GM19099 (cell line): ENCODE results near the gene LILRA1.

ENCODE experiments used
- POLR2A ChIP-seq: IDR thresholded peaks from 3 replicates; pipeline ENCODE4 v1.6.1; 2011; ENCODE audit warnings: low read depth; ENCODE audit not compliant: insufficient read length; ENCODE audit errors: extremely low read depth

Gene LILRA1

GRCh38 chr19:54574051-54574450 lies 19.4 kb upstream of the LILRA1 start:
- no peak for TF ChIP-seq POLR2A

GRCh38 chr19:54574527-54575056 lies 18.8 kb upstream of the LILRA1 start:
- no peak for TF ChIP-seq POLR2A

GRCh38 chr19:54576411-54576976 lies 16.9 kb upstream of the LILRA1 start:
- TF ChIP-seq POLR2A: no peak

DNA sequence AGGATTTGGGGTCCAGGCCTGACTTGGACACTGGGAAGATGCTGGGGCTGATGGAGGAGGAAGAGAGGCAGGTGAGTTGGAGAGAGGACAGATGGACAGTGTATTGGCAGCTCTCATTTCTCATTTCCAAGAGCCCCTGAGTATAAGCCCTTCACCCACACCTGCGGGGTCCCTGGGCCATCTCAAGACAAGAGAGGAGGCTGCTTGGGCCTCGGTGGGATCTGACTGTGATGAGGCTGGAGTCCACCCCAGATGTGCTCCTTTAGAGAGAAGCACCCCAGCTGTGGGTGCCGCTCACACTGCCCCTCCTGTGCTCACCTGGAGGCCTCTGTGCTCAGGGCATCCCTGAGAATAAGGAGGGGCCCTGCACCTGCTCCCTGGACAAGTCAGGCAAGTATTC lies 16.1 kb upstream of the LILRA1 start:
- no peak for TF ChIP-seq POLR2A

GRCh38 chr19:54586397-54586796 lies 7.0 kb upstream of the LILRA1 start:
- no peak for TF ChIP-seq POLR2A

GRCh38 chr19:54587026-54587425 lies 6.4 kb upstream of the LILRA1 start:
- TF ChIP-seq POLR2A: no peak

DNA sequence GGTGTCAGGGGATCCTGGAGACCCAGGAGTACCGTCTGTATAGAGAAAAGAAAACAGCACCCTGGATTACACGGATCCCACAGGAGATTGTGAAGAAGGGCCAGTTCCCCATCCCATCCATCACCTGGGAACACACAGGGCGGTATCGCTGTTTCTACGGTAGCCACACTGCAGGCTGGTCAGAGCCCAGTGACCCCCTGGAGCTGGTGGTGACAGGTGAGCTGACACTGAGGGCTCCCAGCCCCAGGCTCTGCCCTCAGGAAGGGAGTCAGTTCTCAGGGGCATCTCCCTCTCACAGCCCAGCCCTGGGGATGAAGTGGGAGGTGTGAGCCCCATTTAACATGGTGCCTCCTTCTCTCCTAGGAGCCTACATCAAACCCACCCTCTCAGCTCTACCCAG lies 1.3 kb downstream of the LILRA1 start:
- no peak for TF ChIP-seq POLR2A

GRCh38 chr19:54600212-54600611 lies 6.8 kb downstream of the LILRA1 start:
- TF ChIP-seq POLR2A: no peak

DNA sequence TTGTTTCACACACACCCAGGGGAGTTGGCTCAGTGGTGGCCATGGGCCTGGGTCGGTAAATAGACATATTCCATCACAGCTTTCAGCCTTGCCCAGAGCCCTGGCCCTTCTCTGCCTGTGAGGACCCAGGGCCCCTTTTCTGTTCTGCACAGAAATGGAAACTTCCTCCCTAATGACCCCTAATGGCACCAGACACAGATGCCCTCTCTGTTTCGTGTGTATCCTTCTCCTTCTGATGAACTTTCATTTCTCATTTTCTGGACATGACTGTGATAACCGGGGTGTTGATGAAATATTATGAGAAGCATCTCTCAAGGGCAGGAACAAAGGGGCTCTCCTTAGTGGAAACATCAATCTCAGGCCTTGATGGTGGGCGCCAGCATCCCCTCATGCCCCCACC lies 12.8 kb downstream of the LILRA1 start:
- TF ChIP-seq POLR2A: no peak

- no peak for TF ChIP-seq POLR2A
Observed at GRCh38 chr19:54606891-54607784, 13.7 kb downstream of the LILRA1 start.

DNA sequence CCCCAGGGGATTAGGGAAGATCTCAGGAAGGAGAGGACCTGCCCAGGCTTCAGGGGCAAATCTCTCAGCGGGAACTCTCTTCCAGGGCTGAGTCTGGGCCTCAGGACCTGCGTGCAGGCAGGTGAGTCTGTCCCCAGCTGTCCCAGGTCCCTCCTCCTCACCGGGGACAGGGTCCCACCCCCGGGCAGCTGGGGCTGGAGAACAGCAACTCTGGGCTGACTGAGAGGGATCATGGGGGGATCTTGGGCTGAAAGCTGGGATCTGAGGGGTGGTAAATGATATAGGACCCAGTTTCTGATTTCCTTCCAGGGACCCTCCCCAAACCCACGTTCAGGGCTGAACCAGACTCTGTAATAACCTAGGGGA lies 14.3 kb downstream of the LILRA1 start:
- TF ChIP-seq POLR2A: no peak

GRCh38 chr19:54608205-54608604 lies 14.8 kb downstream of the LILRA1 start:
- no peak for TF ChIP-seq POLR2A

DNA sequence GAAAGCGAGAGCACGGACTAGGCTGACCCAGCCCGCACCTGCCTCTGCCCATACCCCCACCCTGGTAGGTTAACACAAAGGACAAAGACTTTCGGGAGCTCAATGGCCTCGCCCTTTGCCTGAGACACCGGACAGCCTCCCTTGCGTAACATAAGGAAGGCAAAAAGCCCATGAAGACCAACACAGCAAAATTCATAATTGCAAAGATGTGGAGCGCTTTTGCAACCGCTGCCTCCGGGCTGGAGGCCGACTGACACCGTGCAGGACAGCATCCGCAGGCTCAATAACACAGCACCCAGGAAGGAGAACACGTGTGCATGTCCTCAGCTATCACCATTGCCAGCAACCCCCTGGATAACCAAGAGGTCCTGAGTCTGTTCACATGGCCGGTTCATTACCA lies 15.4 kb downstream of the LILRA1 start:
- TF ChIP-seq POLR2A: no peak

DNA sequence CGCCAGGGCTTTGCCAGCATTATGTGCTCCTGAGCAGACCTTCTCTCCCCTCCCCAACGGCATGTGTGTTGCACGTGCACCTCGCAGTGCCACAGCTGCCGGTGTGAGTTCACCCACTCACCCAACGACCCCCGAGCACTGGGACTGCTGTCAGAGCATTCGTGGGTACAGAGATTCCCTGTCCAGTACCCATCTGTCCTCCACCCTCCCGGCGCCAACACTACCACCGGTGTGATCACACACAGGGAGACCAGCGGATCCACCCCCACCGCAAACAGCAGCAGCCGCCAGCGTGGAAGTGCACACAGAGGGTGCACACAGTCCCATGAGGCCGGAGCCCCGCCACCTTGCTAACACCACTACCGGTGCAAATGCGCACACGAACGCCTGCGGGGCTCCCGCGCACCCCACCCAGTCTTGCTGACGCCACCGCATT lies 15.9 kb downstream of the LILRA1 start:
- no peak for TF ChIP-seq POLR2A

DNA sequence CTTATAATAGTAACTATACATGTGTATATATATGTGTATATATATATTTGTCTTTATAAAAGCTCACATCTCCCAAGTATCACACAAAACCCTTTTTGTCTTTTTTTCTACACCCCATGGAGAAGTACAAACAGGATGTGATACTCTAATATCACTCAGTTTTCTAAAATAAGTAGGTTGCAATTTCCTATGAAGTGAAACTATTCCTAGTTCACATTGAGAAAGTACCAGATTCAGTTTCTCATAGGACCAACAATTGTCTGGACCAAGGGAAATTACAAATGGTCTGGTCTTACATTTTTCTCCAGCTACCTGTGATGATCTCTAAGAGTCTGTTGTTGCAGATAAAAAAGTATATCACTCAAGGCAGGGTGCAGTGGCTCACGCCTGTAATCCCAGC lies 19.0 kb downstream of the LILRA1 start:
- no peak for TF ChIP-seq POLR2A

DNA sequence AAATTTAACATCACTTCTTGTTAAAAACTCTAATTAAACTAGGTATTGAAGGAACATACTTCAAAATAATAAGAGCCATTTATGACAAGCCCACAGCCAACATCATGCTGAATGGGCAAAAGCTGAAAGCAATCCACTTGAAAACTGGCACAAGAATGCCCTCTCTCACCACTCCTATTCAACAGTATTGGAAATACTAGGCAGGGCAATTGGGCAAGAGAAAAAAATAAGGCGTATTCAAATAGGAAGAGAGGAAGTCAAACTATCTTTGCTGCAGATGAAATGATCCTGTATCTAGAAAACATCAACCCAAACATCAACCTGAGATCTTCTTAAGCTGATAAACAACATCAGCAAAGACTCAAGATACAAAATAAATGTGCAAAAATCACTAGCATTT lies 21.3 kb downstream of the LILRA1 start:
- TF ChIP-seq POLR2A: no peak

DNA sequence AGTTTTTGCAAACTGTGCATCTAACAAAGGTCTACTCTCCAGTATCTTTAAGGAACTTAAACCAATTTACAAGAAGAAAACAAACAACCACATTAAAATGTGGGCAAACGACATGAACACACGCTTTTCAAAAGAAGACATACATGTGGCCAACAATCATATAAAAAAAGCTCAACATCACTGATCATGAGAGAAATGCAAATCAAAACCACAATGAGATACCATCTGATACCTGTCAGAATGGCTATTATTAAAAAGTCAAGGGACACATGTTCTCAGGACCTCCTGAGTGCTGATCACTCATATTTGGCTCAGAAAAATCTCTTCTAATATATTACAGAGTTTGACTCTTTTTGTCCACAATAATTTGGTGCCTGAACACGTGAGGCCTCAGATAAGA lies 22.6 kb downstream of the LILRA1 start:
- TF ChIP-seq POLR2A: no peak
